HCT116 (cell line): Measurements from ENCODE around the gene ANKS1A. TPM values are rescaled to one million over a fixed set of nuclear protein-coding genes. Genes with fewer than 3 reads are reported as not detected.

Source experiments
- ATAC-seq: fragments of 200-7000 bp; cut with Tn5 transposase; 2 replicates; pipeline ENCODE4 v1.9.1; 2020; ENCODE audit warnings: mild to moderate bottlenecking, moderate library complexity
- BruUV-seq: library from RNA; stranded (reverse); fragments of 400-500 nt; replicated peaks from 2 replicates; lab custom pipeline; 2021; lab: Mats Ljungman, UMichigan
- CTCF ChIA-PET: fragments of 300-600 bp; sonication (Branson Sonifier 250); formaldehyde crosslinking; loops from one replicate; lab custom pipeline; 2021; ENCODE audit warnings: antibody characterized with exemption; lab: Charles Lee
- POLR2A ChIA-PET: fragments of 300-600, 350-600 bp; sonication (Branson Sonifier 250); formaldehyde crosslinking; loops from one replicate; lab custom pipeline; 2021; ENCODE audit warnings: antibody characterized with exemption; lab: Charles Lee
- RAD21 ChIA-PET, 2 experiments: fragments of 300-600 bp; sonication (Branson Sonifier 250); formaldehyde crosslinking; loops; one replicate each; lab custom pipeline; 2023; ENCODE audit warnings: low total read pairs in 2 of 2; ENCODE audit not compliant: uncharacterized antibody in 2 of 2, unreplicated experiment in 2 of 2, low non-redundant PET in 1 of 2; lab: Charles Lee
- DNase-seq: peaks from one replicate; pipeline ENCODE4 v3.0.0-alpha.2; 2010; ENCODE audit warnings: low read depth, low spot score
- H2AFZ ChIP-seq: fragments of 200-600 bp; shearing (Covaris generic), sonication (generic); 2 replicates; pipeline ENCODE4 v1.6.1; 2017; ENCODE audit warnings: low read depth, mixed run types, mixed read lengths, antibody characterized with exemption, low read length; ENCODE audit not compliant: poor library complexity, severe bottlenecking
- H3K27ac ChIP-seq: 2 replicates; pipeline ENCODE4 v1.5.1; 2012; ENCODE audit warnings: low read depth, low read length
- H3K27me3 ChIP-seq: fragments of 200-600 bp; sonication (generic); 2 replicates; pipeline ENCODE4 v1.6.1; 2016; ENCODE audit warnings: mixed run types, low read length, mixed read lengths; ENCODE audit not compliant: insufficient read depth
- H3K36me3 ChIP-seq, 2 experiments: fragments of 200-500 bp in 1 of 2; fragments of 200-600 bp in 1 of 2; sonication (Bioruptor generic) in 1 of 2; sonication (generic) in 1 of 2; 2 replicates each; pipeline versions ENCODE4 v1.5.1 to v1.6.1; 2014 to 2016; ENCODE audit warnings: low read length in 2 of 2, inconsistent platforms in 1 of 2, mixed read lengths in 1 of 2, mixed run types in 1 of 2; ENCODE audit not compliant: insufficient read depth in 2 of 2, control insufficient read depth in 1 of 2
- H3K4me1 ChIP-seq, 2 experiments: fragments of 200-600 bp in 1 of 2; sonication (generic) in 1 of 2; 2 replicates each; pipeline versions ENCODE4 v1.5.1 to v1.6.1; 2012 to 2017; ENCODE audit warnings: low read length in 2 of 2, inconsistent platforms in 1 of 2, mild to moderate bottlenecking in 1 of 2, mixed read lengths in 1 of 2, mixed run types in 1 of 2, moderate library complexity in 1 of 2; ENCODE audit not compliant: insufficient read depth in 2 of 2, control insufficient read depth in 1 of 2
- H3K4me2 ChIP-seq: fragments of 200-600 bp; sonication (generic); 2 replicates; pipeline ENCODE4 v1.6.1; 2017; ENCODE audit warnings: mixed run types, low read length, mixed read lengths
- H3K4me3 ChIP-seq, 2 experiments: fragments of 200-600 bp in 1 of 2; sonication (generic) in 1 of 2; replicated peaks in 1 of 2; 2 replicates each; pipeline ENCODE4 v1.5.1; 2011 to 2016; ENCODE audit warnings: low read length in 2 of 2, control low read depth in 1 of 2, low read depth in 1 of 2, mild to moderate bottlenecking in 1 of 2, mixed read lengths in 1 of 2, mixed run types in 1 of 2
- H3K79me2 ChIP-seq: fragments of 200-600 bp; sonication (generic); 2 replicates; pipeline ENCODE4 v1.6.1; 2017; ENCODE audit warnings: mild to moderate bottlenecking, mixed run types, low read length, moderate library complexity, mixed read lengths; ENCODE audit not compliant: insufficient read depth
- H3K9ac ChIP-seq: fragments of 200-600 bp; sonication (generic); 2 replicates; pipeline ENCODE4 v1.6.1; 2016; ENCODE audit warnings: low read length, mixed read lengths
- H3K9me2 ChIP-seq: fragments of 200-600 bp; sonication (generic), shearing (Covaris generic); 2 replicates; pipeline ENCODE4 v1.6.1; 2017; ENCODE audit warnings: mixed run types, mild to moderate bottlenecking, moderate library complexity; ENCODE audit not compliant: insufficient read depth
- H3K9me3 ChIP-seq, 2 experiments: fragments of 200-500 bp in 1 of 2; fragments of 200-600 bp in 1 of 2; sonication (Bioruptor generic) in 1 of 2; sonication (generic) in 1 of 2; 2 replicates each; pipeline ENCODE4 v1.6.1; 2014 to 2017; ENCODE audit warnings: low read length in 2 of 2, mixed read lengths in 2 of 2, inconsistent platforms in 1 of 2, low read depth in 1 of 2, mild to moderate bottlenecking in 1 of 2, mixed run types in 1 of 2, moderate library complexity in 1 of 2; ENCODE audit not compliant: control insufficient read depth in 1 of 2, insufficient read depth in 1 of 2
- H4K20me1 ChIP-seq: fragments of 200-600 bp; sonication (generic), shearing (Covaris generic); 2 replicates; pipeline ENCODE4 v1.6.1; 2017; ENCODE audit warnings: mixed run types, mild to moderate bottlenecking, moderate library complexity; ENCODE audit not compliant: insufficient read depth
- CBX3 ChIP-seq: IDR thresholded peaks from 2 replicates; pipeline ENCODE4 v1.6.1; 2012; ENCODE audit warnings: low read depth
- MAX ChIP-seq: IDR thresholded peaks from 2 replicates; pipeline ENCODE4 v1.6.1; 2012
- POLR2A ChIP-seq: IDR thresholded peaks from 2 replicates; pipeline ENCODE4 v1.7.0; 2011; ENCODE audit warnings: borderline replicate concordance; ENCODE audit not compliant: insufficient read depth, insufficient read length; ENCODE audit errors: extremely low read depth
- REST ChIP-seq: IDR thresholded peaks from 2 replicates; pipeline ENCODE4 v1.6.1; 2012; ENCODE audit warnings: low read depth
- intact Hi-C: fragments of 100-400 bp; cut with micrococcal nuclease; formaldehyde crosslinking; loops from 2 replicates; pipeline ENCODE4 v1.10.0; 2022
- total RNA-seq: library from RNA; stranded (reverse); gene quantifications from one replicate; pipeline ENCODE4 v1.2.1, GENCODE V29; 2021; ENCODE audit not compliant: unreplicated experiment
- TF ChIP-seq, protein P1 (sequence below), 3 experiments: fragments of 200-600 bp in 1 of 3; sonication (generic) in 1 of 3; IDR thresholded peaks in 2 of 3; conservative IDR thresholded peaks in 1 of 3; 2 replicates each; pipeline ENCODE4 v1.5.1; 2012 to 2017; ENCODE audit warnings: low read depth in 2 of 3, low read length in 2 of 3, antibody characterized with exemption in 1 of 3, borderline replicate concordance in 1 of 3, control low read depth in 1 of 3, mild to moderate bottlenecking in 1 of 3, mixed read lengths in 1 of 3, mixed run types in 1 of 3, moderate library complexity in 1 of 3; ENCODE audit not compliant: insufficient read depth in 1 of 3
- TF ChIP-seq, protein P2 (sequence below): IDR thresholded peaks from 2 replicates; pipeline ENCODE4 v1.6.1; 2012

Gene ANKS1A
- total RNA-seq, 1 experiment from 2014 or later: 20.6 TPM

DNA sequence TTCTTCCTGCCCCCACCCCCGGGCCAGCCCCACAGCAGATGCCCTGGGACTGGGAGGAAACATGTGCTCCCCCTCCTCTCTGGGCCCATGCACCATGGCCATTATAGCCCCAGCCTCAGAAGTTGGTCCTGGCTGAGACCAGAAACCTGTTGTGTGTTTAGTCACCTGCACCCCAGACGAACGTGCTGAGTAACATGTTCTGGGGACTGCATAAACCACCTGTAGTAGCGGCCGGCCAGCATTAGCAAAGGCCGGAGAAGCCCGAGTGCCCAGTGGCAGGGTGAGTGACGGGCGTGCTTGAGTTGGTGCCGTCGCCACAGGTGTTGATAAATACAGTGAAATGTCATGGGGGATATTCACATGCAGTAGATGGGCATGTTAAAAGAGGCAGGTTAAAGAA, 178.2 kb downstream of the ANKS1A start:
- H3K27me3 ChIP-seq: no peaks in the 10 kb centered on the region
- H3K9me3 ChIP-seq: no peaks in the 10 kb centered on the region
- ATAC-seq (no peak), DNase-seq (no peak)
- H3K27ac ChIP-seq: no peak overlapping the region
- H3K4me2 ChIP-seq: no peak overlapping the region
- BruUV-seq: no TSS peak
- no peak overlapping the region for H3K4me3 ChIP-seq
- intact Hi-C loops: no loop called here
- no peaks in the 10 kb centered on the region for H3K79me2 ChIP-seq
- H3K4me1 ChIP-seq: no peaks in the 10 kb centered on the region
- ChIA-PET CTCF (interaction anchor here (1.2 kb wide), 1 partner anchor 27 kb away, joined by 3 read pairs; no protein-coding TSS in a partner anchor), RAD21 (no interaction called here), POLR2A (no interaction called here)
- no peaks in the 10 kb centered on the region for H4K20me1 ChIP-seq
- H3K9ac ChIP-seq: no peak overlapping the region
- no peak overlapping the region for H2AFZ ChIP-seq
- TF ChIP-seq REST (no peak), MAX (no peak), POLR2A (no peak), CBX3 (no peak)
- TF ChIP-seq, protein P1, sequence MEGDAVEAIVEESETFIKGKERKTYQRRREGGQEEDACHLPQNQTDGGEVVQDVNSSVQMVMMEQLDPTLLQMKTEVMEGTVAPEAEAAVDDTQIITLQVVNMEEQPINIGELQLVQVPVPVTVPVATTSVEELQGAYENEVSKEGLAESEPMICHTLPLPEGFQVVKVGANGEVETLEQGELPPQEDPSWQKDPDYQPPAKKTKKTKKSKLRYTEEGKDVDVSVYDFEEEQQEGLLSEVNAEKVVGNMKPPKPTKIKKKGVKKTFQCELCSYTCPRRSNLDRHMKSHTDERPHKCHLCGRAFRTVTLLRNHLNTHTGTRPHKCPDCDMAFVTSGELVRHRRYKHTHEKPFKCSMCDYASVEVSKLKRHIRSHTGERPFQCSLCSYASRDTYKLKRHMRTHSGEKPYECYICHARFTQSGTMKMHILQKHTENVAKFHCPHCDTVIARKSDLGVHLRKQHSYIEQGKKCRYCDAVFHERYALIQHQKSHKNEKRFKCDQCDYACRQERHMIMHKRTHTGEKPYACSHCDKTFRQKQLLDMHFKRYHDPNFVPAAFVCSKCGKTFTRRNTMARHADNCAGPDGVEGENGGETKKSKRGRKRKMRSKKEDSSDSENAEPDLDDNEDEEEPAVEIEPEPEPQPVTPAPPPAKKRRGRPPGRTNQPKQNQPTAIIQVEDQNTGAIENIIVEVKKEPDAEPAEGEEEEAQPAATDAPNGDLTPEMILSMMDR (IDR thresholded peaks at IDR 0.05 in 2 of 3, conservative IDR thresholded peaks at IDR 0.05 in 1 of 3; ENCODE audit: borderline replicate concordance in 1 of 3, insufficient read depth in 1 of 3, low read depth in 2 of 3, low read length in 2 of 3): no peak
- TF ChIP-seq, protein P2, sequence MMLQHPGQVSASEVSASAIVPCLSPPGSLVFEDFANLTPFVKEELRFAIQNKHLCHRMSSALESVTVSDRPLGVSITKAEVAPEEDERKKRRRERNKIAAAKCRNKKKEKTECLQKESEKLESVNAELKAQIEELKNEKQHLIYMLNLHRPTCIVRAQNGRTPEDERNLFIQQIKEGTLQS: no peak
- no peaks in the 10 kb centered on the region; a peak in 1 of 4 replicates for H3K36me3 ChIP-seq
- H3K9me2 ChIP-seq: no peaks in the 10 kb centered on the region
